ENCODE results near the gene TPRG1L.

The TPRG1L gene

DNA sequence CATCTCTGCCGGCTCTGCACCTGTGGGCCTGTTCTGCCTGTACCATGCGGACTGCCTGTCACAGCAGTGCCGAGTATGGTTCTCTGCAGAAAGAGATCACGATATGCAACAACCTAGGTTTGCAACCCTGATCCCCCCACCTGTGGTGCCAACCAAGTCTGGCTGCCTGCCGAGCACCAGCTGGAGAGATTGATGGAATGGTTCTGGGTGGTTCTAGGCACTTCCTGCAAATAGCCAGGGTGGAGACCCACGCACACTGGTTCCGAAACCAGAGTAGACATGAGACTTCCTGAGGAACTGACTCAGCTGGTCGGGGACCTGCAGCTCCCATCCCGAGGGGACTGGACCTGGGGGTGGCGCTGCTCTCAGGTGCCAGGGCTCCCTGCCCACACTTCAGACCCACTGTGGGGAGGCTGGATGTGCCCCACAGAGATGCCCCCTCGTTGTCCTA lies 5.4 kb downstream of the TPRG1L start:
- no peak for DNase-seq

DNA sequence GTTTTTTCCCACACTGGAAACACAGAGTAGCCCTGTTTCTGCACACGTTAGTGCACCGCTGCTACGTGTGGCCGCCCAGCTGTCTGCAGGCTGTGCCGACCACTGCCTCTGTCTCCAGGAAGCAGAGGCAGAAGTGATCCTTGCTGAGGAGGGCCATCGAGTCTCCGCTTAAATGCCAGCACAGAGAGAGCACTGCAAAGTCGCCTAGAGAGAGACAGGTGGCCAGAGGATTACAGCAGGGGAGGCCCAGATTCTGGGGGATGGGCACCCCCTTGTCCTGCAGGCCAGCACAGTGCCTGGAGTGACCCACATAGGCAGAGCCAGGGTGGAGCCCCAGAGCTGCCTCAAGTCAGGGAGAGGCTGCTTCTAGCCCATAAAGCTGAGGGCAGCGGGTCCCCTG lies 6.1 kb downstream of the TPRG1L start:
- DNase-seq = no peak

DNA sequence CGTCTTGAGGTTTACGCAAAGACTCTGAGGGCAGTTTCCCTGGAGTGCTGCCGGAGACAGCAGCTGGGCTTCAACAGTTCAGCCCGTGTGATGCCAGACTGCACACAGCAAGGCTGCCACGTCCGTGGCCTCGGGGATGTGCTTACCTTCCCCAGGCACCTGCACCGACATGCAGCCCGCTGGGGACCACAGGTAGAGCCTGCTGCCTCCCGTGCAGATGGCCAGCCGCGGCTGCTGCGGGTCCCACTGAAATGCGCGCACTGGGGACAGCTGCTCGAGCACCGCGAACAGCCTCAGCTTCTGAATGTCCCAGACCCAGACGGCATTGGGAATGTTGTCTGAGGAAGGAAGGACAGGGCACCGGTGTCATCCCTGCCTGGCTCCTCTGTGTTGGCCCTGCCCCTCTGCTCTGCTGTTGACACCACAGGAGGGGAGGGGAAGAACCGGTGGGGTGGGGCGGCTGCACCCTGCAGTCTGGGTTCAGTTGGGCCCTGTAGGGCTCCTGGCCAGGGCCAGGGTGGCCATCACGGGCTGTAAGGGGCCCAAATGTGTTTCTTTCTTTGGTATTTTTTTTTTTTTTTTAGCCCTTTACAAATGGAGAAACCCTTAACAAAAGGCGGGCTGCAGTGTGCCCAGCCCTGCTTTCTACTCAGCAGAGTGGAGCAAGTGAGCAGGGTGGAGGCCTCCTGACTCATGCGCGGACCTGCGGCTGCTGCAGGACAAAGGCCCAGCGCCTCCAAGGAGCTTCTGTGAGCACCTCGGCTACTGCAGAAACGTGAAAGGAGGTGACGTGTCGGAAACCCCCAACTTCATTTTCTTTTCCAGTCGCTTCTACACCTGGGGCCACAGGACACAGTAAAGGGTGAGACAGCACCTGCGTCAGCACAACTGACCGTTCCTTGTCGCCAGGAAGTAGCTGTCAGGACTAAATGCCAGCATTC lies 6.8 kb downstream of the TPRG1L start:
- DNase-seq = no peak

GRCh38 chr1:3632298-3632697 lies 7.5 kb downstream of the TPRG1L start:
- DNase-seq = no peak

- DNase-seq = no peak
Measured at GRCh38 chr1:3632716-3633343, 8.0 kb downstream of the TPRG1L start.

DNA sequence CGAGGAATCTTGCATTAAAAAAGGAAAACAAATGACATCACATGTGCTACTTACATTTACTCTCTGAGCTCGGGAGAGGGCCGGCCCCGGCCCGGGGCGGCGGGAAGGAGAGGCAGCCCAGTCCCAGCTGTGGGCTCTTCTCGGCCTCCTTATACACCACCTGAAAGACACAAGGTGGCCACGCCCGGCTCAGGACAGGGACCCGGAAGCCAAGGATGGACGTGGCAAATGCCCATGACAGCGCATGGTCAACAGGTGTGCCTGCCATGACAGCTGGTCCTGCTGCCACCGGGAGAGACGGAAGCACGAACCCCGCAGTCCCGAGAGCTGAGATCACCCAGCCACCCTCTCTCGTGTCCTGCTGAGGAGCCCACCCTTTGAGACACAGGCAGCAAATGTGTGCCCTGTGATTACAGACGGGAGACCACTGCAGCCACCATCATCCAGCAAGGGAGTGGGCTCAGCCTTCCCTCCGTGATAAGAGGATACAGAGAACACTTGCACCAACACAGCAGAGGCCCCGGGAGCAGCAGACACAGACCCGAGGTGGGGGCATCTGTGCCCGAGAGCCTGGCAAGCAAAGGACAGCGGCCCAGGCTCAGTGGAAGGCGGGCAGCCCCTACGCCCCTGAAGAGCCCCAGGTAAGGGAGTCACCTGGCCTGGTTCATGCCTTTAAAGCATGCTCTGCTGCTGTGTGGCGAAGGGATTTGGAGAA lies 8.7 kb downstream of the TPRG1L start:
- no peak for DNase-seq

DNA sequence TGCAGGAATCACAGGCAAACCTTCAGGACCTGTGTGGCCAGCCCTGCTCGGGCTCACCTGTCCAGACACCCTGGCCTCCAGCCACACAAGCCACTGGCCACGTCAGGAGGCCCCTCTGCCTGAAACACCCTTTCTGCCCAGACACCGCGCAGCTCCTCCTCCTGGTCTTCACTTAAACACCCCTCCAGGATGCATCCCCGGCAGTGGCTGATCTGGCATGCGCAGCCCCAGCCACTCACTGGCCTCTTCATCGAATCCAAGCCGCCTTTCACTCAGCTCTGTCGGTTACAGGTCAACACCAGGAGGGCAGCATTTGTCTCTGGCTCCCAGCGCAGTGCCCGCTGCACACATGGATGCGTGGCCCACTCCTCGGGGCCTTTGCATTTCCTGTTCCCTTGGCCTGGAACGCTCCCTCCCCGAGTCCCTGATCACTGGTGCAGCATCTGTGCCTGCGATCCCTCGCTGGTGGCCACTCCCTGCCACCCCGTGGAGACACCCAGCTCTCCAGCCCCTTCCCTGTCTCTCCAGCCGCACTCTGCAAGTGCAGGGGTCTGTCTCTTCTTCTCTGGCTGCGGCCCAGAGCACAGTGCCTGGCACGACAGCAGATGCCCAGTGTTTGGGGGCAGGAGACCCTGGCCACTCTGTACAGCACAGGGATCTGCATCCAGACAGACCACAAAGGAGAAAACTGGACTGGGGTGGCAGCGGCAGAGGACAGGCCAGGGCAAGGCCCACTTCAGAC lies 9.4 kb downstream of the TPRG1L start:
- no peak for DNase-seq

- no peak for DNase-seq
Measured at GRCh38 chr1:3636080-3636479, 11.3 kb downstream of the TPRG1L start.

GRCh38 chr1:3636531-3636930 lies 11.7 kb downstream of the TPRG1L start:
- DNase-seq = no peak

GRCh38 chr1:3638027-3638426 lies 13.2 kb downstream of the TPRG1L start:
- DNase-seq = no peak

GRCh38 chr1:3638676-3639075 lies 13.9 kb downstream of the TPRG1L start:
- DNase-seq = no peak

DNA sequence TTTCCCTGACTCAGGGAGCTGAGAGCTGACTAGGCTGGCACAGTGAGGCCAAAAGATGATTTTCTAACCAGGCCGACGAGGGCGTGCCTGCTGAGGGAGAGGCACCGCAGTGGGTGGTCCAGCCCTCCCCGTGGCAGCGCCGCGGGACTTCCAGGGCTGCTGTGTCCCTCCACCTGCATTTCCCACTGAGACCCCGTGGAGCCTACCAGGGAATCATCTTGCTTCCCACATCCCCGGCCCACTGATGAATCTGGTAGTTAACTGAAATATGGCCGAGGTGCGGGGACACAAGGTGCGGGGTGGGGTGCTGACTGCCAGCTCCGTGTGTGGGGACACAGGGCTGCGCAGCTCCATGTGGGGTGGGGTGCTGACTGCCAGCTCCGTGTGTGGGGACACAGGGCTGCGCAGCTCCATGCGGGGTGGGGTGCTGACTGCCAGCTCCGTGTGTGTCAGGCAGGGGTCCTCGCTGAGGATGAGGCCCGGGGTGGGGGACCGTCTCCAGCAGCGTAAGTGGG lies 14.6 kb downstream of the TPRG1L start:
- DNase-seq = no peak

- DNase-seq = no peak
Measured at GRCh38 chr1:3640121-3640837, 15.5 kb downstream of the TPRG1L start.

GRCh38 chr1:3641046-3641760 lies 16.4 kb downstream of the TPRG1L start:
- no peak for DNase-seq

- no peak for DNase-seq
Measured at GRCh38 chr1:3641816-3642215, 17.0 kb downstream of the TPRG1L start.

- DNase-seq = no peak
Measured at GRCh38 chr1:3642919-3643675, 18.3 kb downstream of the TPRG1L start.

- no peak for DNase-seq
Measured at GRCh38 chr1:3644273-3644672, 19.5 kb downstream of the TPRG1L start.

DNA sequence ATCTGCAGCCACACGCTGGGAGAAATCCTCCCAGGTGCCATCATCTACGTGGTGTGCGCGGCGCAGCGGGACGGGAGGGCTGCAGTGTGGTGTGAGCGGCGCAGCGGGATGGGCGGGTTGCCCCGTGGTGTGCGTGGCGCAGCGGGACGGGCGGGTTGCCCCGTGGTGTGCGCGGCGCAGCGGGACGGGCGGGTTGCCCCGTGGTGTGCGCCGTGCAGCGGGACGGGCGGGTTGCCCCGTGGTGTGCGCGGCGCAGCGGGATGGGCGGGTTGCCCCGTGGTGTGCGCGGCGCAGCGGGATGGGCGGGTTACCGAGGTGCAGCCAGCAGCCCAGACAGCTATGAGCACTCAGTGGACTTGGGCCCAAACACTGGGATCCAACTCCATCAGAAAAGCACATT lies 20.4 kb downstream of the TPRG1L start:
- DNase-seq = no peak

DNA sequence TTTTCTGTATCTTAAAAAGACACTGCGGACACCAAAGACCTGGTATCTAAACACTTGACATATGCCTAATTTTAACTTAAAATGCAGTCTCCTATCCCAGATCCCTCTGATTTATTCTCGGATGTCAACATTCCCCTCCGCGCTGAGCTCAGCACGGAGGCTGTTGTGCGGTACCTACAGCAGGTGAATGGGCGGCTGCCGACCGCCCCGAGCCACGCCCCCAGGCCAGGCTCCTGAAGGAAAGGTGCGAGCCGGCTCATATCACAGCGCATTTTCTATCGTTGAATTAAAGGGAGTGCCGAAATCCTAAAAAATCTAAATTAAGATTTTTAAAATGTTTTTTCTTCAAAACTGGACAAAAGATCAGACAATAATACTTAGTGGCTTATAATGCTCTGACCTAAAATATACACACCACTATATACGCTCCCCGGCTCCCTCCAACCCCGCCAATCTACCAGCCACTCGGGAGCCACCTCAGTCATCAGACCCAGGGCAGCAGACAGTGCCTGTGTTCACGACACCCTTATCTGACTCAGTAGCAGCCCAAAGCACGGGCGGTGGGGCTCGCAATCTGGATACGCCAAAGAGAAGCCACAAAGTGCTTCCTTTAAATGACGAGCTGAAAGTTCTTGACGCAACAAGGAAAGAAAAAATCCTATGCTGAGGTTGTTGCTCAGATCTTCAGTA lies 21.0 kb downstream of the TPRG1L start:
- no peak for DNase-seq

- DNase-seq = no peak
Measured at GRCh38 chr1:3646596-3646995, 21.8 kb downstream of the TPRG1L start.
